ENCODE measurements around the gene UTP4. TPM values are rescaled to one million over a fixed set of nuclear protein-coding genes. Genes with fewer than 3 reads are reported as not detected.
A peak's percentile ranks its signal among the peaks of the same experiment; 100 is the strongest.
"Not testable (repeated sequence)": the region's sequence is repeated elsewhere in the genome, so short reads cannot be mapped to it uniquely, and the experiment has no call there.

UTP4 gene
- total RNA-seq, 1 donor from 2014 or later = 30.9 TPM

DNA sequence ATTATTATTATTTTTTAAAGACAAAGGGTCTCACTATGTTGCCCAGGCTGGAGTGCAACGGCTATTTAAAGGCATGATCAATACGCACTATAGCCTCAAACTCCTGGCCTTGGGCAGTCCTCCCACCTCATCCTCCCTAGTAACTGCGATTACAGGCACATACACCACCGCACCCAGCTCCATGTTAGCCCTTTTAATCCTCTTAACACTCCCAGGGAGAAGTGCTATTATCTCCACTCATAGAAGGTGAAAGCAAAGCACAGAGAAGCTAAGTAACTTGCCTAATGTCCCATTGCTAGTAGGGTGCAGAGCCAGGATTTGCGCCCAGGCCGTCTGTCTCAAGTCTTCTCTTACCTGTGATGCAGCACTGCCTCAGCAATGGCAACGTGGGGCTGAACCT, 22.0 kb upstream of the UTP4 start:
- no peak for DNase-seq

DNA sequence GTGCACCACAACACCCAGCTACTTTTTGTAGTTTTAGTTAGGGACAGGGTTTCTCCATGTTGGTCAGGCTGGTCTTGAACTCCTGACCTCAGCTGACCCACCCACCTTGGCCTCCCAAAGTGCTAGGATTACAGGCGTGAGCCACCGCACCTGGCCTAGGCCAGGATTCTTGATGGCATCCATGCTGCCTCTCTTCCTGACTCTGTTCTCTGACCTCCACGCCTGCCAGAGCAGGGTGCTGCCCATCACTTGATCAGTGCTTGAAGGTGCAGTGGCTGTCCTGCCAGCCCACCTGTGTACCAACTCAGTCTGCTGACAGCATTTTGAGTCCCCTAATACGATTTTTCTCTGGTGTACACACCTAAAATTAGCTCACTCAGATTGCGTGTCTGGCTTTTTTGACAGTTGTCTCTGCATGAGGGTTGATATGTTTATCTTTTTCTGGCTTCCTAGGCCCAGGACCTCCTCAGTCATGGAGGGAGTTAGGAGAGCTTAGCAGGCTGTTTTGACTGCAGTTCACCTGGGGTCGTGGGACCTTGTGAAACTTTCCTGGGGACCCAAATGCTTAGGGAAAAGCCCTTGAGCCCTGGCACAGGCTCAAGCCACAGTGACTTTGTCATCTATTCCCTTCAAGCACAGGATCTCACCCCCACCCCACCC, 21.1 kb upstream of the UTP4 start:
- no peak for DNase-seq

DNA sequence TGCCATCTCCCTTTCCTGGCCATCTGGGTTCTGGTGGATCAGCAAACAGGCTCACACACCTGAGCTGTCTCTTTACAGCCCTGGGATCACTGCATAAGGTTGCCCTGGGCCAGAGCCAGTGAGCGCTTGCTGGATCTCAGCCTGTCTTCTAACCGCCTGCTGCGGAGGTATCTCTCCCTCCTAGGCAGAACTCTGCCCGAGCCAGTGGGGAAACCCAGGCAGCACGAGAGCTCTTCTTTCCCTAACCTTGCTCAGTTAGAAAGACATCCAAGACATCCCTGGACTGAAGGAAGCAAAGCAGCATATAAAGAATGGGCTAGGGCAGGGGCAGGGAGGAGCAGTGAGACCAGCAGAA, 20.6 kb upstream of the UTP4 start:
- no peak for DNase-seq

DNA sequence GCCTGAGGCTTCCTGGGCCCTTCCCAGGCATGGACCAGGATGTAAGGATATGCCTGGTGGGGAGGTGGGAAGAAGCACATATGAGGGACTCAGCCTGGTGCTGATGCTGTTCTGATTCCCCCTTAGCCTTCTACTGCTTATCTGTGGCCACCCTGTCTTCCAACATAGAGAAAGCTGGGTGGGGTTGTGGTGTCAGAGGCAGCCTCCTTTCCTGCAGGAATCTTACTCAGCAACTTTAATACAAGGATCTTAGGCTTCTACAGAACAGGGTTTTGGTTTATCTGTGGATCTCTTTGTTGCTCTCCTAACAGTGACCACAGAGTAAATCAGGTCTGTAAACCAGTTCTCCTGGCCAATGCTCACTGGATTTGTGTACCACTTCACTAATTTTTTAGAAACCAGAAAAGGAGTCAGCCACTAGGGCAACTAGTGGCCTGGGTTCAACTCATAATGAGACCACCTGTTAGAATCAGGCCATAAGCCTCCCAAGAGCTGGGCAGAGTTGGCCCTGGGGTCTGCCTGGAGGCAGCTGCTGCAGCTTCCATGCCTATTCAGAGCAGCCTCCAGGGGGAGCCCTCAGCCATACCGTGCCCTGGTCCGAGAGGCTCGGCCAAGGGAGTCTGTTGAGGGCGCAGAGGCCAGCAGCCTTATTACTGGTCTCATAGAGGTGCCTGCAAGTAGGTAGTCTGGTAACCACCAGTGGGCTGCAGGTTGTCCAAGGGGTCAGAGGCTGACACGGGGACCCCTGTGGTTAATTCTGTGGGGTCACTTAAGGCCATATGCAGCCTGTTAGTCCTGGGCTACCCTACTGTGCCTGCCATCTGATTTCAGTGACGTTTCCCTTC, 19.9 kb upstream of the UTP4 start:
- no peak for DNase-seq

DNA sequence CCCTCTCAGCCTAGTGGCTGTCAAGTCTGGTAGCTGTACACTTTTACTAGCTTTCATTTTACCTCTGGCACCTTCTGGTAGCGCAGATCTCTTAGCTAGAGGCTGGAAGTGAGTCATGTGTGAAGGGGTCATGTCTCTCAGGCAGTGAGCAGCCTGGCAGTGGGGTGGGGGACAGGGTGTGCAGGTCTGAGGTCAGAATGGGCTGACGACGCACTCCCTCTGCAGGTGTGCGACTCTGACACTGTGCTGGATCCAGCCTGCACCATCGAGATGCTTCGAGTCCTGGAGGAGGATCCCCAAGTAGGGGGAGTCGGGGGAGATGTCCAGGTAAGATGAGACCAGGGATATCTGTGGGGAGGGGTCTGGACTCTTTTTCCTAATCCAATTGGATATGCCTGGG, 19.2 kb upstream of the UTP4 start:
- no peak for DNase-seq

DNA sequence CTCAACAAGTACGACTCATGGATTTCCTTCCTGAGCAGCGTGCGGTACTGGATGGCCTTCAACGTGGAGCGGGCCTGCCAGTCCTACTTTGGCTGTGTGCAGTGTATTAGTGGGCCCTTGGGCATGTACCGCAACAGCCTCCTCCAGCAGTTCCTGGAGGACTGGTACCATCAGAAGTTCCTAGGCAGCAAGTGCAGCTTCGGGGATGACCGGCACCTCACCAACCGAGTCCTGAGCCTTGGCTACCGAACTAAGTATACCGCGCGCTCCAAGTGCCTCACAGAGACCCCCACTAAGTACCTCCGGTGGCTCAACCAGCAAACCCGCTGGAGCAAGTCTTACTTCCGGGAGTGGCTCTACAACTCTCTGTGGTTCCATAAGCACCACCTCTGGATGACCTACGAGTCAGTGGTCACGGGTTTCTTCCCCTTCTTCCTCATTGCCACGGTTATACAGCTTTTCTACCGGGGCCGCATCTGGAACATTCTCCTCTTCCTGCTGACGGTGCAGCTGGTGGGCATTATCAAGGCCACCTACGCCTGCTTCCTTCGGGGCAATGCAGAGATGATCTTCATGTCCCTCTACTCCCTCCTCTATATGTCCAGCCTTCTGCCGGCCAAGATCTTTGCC, 18.0 kb upstream of the UTP4 start:
- DNase-seq = no peak

DNA sequence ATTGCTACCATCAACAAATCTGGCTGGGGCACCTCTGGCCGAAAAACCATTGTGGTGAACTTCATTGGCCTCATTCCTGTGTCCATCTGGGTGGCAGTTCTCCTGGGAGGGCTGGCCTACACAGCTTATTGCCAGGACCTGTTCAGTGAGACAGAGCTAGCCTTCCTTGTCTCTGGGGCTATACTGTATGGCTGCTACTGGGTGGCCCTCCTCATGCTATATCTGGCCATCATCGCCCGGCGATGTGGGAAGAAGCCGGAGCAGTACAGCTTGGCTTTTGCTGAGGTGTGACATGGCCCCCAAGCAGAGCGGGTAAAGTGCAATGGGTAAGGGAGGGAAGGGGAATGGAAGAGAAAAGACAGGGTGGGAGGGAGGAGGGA, 17.5 kb upstream of the UTP4 start:
- DNase-seq = no peak

DNA sequence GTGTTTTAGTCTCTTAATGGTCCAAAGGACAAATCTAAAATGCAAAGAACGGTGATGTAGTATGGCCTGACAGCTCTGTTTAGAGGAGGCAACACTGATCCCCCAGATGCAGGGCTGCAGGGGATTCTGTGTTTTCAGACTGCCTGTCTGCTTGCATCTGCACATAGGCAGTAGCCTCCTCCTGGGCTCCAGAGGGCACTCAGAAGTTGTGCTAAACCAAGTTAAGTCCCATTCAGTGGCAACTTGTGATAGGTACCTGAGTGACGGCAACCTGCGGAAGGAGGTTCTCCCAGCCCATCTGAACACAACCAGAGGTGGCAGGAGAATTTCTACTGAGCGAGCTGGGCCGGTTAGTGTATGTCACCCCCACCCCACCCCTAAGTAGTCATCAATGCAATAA, 17.1 kb upstream of the UTP4 start:
- DNase-seq = no peak

DNA sequence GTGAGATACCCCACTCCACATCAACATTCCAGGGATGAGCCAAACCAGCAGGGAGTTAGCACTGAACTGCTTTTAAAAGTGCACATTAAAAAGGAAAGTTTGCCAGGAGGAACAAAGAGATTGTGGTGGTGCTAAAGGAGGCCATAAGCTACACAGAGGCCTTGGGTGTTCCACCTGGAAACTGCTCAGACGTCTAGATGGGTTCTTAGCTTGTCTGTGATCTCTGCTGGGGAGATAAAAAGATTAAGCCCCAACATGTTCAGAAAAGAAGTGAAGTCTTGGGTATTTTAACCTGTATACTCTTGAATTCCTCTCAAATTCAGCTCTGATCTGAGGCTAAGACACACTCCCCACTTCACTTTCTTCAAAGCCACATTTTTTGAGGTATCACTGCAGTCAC, 16.6 kb upstream of the UTP4 start:
- no peak for DNase-seq

DNA sequence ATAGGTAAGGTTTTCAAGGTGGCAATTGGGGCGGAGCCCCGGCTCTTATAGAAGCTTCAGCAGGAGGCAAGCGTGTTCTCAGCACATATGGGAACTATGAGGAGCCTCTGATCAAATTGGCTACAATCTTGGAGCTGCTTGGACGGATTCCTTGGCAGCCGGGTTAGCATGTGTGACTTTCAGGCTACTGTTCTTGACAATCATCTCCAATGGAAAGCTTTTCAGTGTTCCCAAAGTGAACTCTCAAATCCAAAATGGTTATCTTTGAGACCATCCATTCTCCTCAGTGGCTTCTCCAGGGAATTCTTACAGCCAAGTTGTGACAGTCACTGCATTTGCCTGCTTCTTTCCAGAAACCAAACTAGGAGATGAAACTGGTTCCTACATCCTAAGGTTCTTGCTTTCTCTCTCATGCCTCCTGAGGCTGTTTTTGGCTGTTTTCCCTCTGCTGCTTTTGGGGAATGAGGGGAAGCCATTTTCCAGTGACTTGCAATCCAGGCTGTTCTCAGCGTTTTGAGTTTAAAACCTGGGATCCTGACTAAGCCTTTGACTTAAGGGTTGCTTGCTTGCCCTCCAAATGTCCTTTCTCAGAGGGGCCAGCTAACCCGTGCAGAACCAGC, 16.1 kb upstream of the UTP4 start:
- DNase-seq = no peak

DNA sequence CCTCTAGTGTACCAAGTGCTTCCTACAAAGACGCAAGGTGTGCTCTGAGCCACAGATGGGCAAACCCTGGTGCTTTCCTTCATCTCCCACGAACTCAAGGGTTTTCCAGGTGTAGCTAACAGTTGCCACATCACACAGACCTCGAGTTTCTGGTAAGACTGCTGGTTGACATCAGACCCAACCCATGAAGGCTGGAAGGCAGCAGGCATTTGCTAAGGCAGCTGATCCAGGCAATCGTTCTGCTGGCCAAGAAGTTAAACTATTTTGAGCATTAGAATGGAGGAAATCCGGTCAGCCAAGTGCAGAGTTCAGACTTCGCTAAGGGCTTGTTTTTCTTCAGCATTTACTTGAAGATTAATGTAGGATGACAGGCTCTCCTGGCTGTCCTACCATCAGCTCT, 15.5 kb upstream of the UTP4 start:
- no peak for DNase-seq

DNA sequence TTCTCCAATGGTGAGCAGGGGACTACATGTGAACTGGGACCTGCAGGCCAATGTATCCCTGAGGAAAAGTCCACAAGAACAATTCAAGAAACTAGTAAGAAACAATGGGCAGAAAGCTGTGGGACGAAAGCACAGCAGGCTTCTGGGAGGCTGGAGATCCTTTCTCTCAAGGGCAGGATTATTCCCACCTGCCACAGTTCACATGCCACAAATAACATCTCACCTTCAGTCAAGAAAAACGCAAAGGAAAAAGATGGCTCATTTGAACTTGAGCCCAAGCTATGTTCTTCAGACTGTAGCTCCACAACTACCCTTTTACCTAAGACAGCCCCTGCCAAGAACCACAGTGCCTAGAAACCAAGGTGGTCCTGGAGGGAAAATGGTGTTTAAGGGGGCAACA, 14.0 kb upstream of the UTP4 start:
- no peak for DNase-seq

DNA sequence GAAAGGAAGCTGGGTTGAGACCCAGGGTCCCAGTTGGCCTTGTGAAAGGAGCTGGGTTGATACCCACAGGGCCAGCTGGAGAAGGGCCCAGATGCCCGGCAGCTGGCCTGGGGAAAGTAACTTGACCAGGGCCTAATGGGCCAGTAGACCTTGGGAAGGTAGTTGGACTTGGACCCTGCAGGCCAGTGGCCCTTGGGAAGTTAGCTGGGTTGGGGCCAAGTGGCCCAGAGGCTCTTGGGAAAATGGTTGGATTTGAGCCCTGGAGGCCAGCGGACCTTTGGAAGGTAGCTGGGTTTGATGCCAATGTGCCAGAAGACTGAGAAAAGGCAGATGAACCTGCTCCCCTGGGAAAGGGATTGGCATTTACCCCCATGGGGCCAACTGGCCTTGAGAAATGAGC, 13.5 kb upstream of the UTP4 start:
- no peak for DNase-seq

DNA sequence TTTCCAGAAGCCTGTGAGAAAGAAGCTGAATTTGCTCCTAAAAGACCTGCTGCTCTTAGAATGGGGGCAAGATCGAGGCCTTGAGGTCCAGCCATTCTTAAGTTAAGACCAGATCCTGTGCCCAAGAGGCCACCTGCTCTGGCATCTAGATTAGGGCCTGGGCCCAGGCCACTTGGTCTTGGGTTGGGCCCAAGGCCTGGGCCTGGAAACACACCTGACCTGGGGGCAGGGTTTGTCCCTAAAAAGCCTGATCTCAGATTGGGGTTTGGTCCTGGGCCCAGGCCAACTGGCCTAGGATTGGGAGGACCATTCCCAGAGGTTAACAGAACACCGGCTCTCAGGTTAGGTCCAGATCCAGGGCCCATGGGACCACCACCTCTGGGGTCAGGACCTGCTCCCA, 12.9 kb upstream of the UTP4 start:
- DNase-seq = no peak

DNA sequence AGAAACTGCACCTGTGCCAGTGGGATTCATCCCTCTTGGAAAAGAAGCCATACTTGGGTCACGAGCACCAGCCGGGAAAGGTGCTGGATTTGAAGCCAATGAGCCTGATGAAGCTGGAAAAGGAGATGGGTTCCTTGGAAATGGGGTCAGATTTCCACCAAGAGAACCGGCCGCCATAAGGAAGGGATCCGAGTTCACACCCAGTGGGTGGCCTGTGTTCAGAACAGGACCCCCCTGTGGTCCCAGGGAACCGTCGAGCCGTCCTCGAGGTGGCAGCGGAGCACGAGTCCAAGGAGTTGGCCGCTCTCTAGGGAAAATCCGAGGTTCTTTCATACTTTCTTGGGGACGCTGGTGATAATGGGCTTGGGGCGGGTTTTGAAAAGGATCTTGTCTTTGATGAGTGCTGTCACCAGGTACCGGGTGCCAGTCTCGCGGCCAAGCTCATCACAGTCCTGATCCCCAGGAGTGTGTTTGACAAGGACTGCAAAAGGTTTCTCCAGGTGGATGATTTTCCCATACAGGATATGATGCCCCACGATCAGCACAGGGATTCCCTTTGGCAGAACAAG, 12.3 kb upstream of the UTP4 start:
- no peak for DNase-seq

DNA sequence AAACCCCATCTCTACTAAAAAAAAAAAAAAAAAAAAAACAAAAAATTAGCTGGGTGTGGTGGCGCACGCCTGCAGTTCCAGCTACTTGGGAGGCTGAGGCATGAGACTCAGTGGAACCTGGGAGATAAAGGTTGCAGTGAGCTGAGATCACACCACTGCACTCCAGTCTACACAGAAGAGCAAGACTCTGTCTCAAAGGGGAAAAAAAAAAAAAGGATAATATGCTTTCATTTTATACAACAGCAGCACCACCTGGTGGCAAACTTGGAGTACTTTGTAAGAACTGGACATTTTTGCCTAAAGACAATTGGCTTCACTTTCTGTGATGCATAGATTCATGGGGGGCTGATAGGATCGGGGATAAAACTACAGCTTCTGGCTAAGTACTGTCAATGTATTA, 8.5 kb upstream of the UTP4 start:
- peak; percentile 15 for DNase-seq

DNA sequence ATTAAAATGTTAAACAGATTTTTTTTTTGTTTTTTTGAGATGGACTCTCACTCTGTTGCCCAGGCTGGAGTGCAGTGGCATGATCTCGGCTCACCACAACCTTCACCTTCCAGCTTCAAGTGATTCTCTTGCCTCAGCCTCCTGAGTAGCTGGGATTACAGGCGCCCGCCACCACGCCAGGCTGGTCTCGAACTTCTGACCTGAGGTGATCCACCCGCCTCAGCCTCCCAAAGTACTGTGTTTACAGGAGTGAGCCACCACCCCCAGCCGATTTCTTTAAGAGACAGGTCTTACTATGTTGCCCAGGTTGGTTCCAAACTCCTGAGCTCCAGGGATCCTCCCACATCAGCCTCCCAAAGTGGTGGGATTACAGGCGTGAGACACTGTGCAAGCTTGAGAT, 8.0 kb upstream of the UTP4 start:
- DNase-seq = not testable (repeated sequence)

DNA sequence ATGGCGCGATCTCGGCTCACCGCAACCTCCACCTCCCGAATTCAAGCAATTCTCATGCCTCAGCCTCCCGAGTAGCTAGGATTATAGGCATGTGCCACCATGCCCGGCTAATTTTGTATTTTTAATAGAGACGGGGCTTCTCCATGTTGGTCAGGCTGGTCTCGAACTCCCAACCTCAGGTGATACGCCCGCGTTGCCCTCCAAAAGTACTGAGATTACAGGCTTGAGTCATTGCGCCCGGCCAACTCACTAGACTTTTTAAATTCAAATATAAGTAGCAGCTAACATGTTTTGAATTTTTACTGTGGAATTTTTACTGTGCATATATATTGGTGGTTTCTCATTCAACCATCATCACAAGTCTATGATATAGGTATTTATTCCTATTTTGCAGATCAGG, 7.5 kb upstream of the UTP4 start:
- not testable (repeated sequence) for DNase-seq

DNA sequence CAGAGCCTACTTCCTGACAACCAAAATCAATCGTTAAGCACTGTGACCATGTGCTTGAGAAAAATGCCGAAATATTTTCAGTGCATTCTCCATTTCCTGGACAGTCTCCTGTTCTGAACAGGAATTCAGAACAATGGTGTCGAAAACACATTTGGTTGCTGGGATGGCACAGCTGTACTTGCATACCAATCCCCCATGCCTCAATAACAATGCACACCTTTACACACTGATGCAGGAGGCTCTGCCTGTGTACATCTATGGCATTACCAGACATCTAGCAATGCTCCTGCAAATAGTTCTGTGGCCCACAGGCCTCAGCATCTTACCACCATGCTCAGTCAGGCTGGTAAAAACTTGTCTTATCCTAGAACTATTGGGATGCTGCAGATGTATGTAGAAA, 6.2 kb upstream of the UTP4 start:
- no peak for DNase-seq

DNA sequence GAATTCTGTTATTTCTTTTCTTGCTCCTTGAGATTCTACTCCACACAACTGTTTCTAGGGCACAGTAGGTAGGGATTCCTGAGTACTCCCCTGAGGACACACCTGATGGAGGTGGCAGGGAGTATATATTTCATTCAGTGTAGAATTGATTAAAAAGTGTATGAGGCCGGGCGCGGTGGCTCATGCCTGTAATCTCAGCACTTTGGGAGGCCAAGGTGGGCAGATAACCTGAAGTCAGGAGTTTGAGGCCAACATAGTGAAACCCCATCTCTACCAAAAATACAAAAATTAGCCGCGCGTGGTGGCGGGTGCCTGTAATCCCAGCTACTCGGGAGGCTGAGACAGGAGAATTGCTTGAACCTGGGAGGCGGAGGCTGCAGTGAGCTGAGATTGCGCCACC, 5.6 kb upstream of the UTP4 start:
- not testable (repeated sequence) for DNase-seq

DNA sequence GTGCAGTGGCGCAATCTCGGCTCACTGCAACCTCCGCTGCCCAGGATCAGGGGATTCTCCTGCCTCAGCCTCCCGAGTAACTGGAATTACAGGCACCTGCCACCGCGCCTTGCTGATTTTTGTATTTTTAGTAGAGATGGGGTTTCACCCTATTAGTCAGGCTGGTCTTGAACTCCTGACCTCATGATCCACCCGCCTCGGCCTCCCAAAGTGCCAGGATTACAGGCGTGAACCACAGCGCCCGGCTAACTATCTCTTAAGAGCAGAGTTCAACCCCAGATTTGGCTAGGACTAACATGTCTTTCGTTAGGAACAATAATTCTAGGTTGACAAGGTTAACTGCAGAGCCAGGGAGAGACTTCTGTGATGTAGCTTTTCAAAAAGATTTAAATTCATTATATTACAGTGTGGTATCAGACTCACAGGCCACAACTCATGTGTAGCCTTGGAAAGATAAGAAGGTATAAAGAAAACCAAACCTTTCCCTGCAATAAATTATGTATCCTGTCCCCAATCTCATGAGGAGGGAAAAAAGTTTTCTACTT, 4.4 kb upstream of the UTP4 start:
- no peak for DNase-seq

DNA sequence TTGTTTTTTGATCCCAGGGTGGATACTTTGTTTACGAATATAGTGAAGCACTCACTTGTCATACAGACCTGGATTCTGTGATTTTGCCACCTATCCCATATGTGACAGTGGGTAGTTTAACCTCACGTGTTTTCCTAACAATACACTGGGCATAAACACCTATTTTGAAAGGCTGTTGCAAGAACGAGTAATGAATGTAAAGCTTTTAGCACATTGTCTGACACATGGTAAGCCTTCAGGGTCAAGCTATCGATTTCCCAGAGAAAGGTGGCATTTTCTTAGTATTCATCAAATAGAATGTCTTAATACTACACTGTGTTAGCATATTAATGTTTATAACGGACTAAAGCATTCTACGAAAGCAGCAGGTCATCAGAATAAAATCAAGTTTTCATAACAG, 2.0 kb upstream of the UTP4 start:
- no peak for DNase-seq
